Right lobe of liver (tissue), 4 donors: ENCODE measurements around the gene EDEM2.

Source experiments
- CTCF ChIP-seq, 4 donors: fragments of 200-600 bp in 3 of 4; fragments of 450-650 bp in 1 of 4; IDR thresholded peaks; one replicate each; pipeline versions ENCODE4 v1.5.1 to v1.8.0; 2016 to 2022; ENCODE audit warnings: antibody characterized with exemption in 4 of 4, mild to moderate bottlenecking in 2 of 4
- POLR2A ChIP-seq: fragments of 450-650 bp; IDR thresholded peaks from one replicate; pipeline ENCODE4 v1.6.1; 2017; ENCODE audit warnings: antibody characterized with exemption, mild to moderate bottlenecking
- donor health status: DM: no; HTN: no; CAD: no.
- donor health status: DM: no; HTN: no; CAD: no.
- donor health status: DM: no; HTN: yes; CAD: no.

DNA sequence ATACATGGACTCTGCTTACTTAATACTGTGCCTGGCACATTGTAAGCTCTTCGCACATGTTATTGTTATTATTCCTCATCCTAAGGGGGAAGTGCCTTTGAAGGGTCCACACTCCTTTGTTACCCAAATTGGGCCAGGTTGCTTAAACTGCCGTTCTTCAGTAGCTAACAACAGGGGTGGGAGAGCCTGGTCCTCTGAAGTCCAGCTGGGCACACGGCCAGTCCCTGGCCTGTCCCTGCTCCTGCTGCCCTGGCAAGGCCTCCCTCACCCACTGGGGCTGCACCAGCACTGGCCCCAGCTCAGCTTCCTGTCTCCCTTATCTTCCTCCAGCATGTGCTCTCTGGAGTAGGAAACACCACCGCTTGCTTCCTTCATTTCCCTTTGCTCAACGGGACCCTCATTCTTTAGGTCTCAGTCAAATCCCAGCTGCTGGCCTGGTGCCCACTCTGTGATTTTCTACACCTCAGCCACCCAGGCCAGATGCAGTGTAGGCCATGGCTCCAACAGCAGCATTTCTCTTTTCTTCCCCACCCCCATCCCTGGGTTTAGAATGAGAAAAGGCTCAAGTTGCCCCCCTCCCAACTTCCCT lies 19.2 kb upstream of the EDEM2 start:
- TF ChIP-seq CTCF (IDR thresholded peaks at IDR 0.05) (no peak), POLR2A (no peak)
